Measurements from ENCODE around the gene MYH6.
"Not testable (repeated sequence)": the region's sequence is repeated elsewhere in the genome, so short reads cannot be mapped to it uniquely, and the experiment has no call there.

Gene MYH6

GRCh38 chr14:23389871-23390270, 18.2 kb downstream of the MYH6 start:
- DNase-seq = not testable (repeated sequence)

- DNase-seq = no peak
Observed at GRCh38 chr14:23389396-23389795, 18.7 kb downstream of the MYH6 start.

- DNase-seq = no peak
Observed at GRCh38 chr14:23388996-23389395, 19.1 kb downstream of the MYH6 start.

GRCh38 chr14:23387916-23388882, 19.9 kb downstream of the MYH6 start:
- no peak for DNase-seq

- DNase-seq = no peak
Observed at GRCh38 chr14:23386999-23387398, 21.1 kb downstream of the MYH6 start.

GRCh38 chr14:23386266-23386657, 21.8 kb downstream of the MYH6 start:
- DNase-seq = not testable (repeated sequence)

GRCh38 chr14:23385642-23386265, 22.3 kb downstream of the MYH6 start:
- DNase-seq = no peak

- no peak for DNase-seq
Observed at GRCh38 chr14:23385244-23385641, 22.8 kb downstream of the MYH6 start.

GRCh38 chr14:23384364-23385080, 23.6 kb downstream of the MYH6 start:
- no peak for DNase-seq

GRCh38 chr14:23382731-23383440, 25.2 kb downstream of the MYH6 start:
- DNase-seq = no peak

GRCh38 chr14:23382276-23382675, 25.8 kb downstream of the MYH6 start:
- no peak for DNase-seq

- DNase-seq = no peak
Observed at GRCh38 chr14:23381871-23382270, 26.2 kb downstream of the MYH6 start.

- DNase-seq = no peak
Observed at GRCh38 chr14:23380976-23381375, 27.1 kb downstream of the MYH6 start.

GRCh38 chr14:23380197-23380914, 27.7 kb downstream of the MYH6 start:
- no peak for DNase-seq

GRCh38 chr14:23379366-23380196, 28.5 kb downstream of the MYH6 start:
- peak; percentile 52 for DNase-seq

- DNase-seq = no peak
Observed at GRCh38 chr14:23378612-23379220, 29.4 kb downstream of the MYH6 start.

GRCh38 chr14:23377573-23378563, 30.2 kb downstream of the MYH6 start:
- DNase-seq = no peak

GRCh38 chr14:23377198-23377550, 30.9 kb downstream of the MYH6 start:
- no peak for DNase-seq

GRCh38 chr14:23376482-23377197, 31.4 kb downstream of the MYH6 start, which contains the start of gene CMTM5:
CMTM5 (plus strand) TSS chr14:23377046; CDS start chr14:23377252, 206 bp downstream.
- DNase-seq = no peak
